Activated naive CD8-positive, alpha-beta T cell treated with anti-CD3 and anti-CD28 coated beads, Interleukin-2, amount 50 U/mL, for 24 hours (primary cell): ENCODE data around the gene HNRNPU.
"Not testable (repeated sequence)": the region's sequence is repeated elsewhere in the genome, so short reads cannot be mapped to it uniquely, and the experiment has no call there.

Experiments used
- ATAC-seq: fragments of 150-1000 bp; cut with Tn5 transposase; one replicate; pipeline ENCODE4 v1.10.0; 2021
- DNase-seq: peaks from one replicate; pipeline ENCODE4 v3.0.0; 2021
- H3K27ac Mint-ChIP-seq: one replicate; pipeline ENCODE4 v1.8.0; 2021; ENCODE audit warnings: mild to moderate bottlenecking, mixed read lengths
- H3K27me3 Mint-ChIP-seq: one replicate; pipeline ENCODE4 v1.8.0; 2021; ENCODE audit warnings: mixed read lengths
- H3K36me3 Mint-ChIP-seq: one replicate; pipeline ENCODE4 v1.8.0; 2021; ENCODE audit warnings: low read depth, mixed read lengths
- H3K4me1 Mint-ChIP-seq: one replicate; pipeline ENCODE4 v1.8.0; 2021; ENCODE audit warnings: mixed read lengths
- H3K4me3 Mint-ChIP-seq: one replicate; pipeline ENCODE4 v1.8.0; 2021; ENCODE audit warnings: mild to moderate bottlenecking, moderate library complexity, mixed read lengths
- H3K9me3 Mint-ChIP-seq: one replicate; pipeline ENCODE4 v1.8.0; 2021; ENCODE audit warnings: mixed read lengths

The HNRNPU gene

GRCh38 chr1:244837597-244838258 is 26.6 kb downstream of the HNRNPU start:
- DNase-seq, result no peak
- H3K27ac Mint-ChIP-seq, result peak overlapping the region; percentile 99
- H3K4me3 Mint-ChIP-seq, result peak overlapping the region; percentile 92
- H3K9me3 Mint-ChIP-seq, result no peaks in the 10 kb centered on the region
- no peak for ATAC-seq
- peaks cover 70% of the 10 kb centered on the region for H3K4me1 Mint-ChIP-seq
- H3K36me3 Mint-ChIP-seq, result peaks cover 62% of the 10 kb centered on the region
- H3K27me3 Mint-ChIP-seq, result no peaks in the 10 kb centered on the region

DNA sequence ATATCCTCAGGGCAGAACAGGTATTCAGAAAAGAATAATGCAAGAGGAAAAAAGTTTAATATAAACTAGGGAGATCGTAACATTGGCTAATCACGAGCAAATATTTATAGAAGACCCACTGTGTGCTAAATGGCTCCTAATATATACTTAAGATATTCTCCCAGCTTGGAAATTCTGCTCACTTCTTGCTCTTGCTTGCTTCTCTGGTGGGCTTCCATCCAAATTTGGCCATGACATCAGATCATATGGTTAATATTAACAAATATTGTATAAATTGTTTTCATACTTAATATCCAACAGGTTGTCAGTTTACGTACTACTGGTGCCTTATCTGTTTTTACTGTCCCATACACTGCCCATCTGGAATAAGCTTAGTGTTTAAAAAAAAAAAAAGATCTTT is 27.8 kb downstream of the HNRNPU start:
- H3K27me3 Mint-ChIP-seq, result no peaks in the 10 kb centered on the region
- ATAC-seq, result no peak
- peaks cover 53% of the 10 kb centered on the region for H3K36me3 Mint-ChIP-seq
- no peaks in the 10 kb centered on the region for H3K9me3 Mint-ChIP-seq
- H3K4me1 Mint-ChIP-seq, result peaks cover 64% of the 10 kb centered on the region
- no peak for DNase-seq
- peak overlapping the region; percentile 92 for H3K4me3 Mint-ChIP-seq
- peak overlapping the region; percentile 99 for H3K27ac Mint-ChIP-seq

DNA sequence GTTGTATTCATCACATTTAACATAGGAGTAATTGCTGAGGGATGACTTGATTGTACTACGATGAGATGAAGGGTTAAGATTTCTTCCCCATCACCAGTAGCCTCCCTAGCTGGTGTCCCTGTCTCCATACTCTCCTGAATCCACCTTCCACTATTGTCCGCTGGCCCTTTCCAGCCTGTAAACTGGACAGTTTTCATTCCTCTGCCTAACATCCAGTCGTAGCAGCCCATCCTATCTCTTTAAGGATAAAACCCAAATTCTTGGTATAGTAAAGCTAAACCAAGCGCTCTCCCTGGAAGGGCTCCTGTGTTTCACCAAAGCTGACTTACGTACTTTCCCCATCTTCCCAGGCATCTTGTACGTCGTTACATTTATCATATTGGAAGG is 28.2 kb downstream of the HNRNPU start:
- Mint-ChIP-seq H3K27ac (peak overlapping the region; percentile 99), H3K4me1 (peaks cover 60% of the 10 kb centered on the region), H3K36me3 (peaks cover 48% of the 10 kb centered on the region), H3K27me3 (no peaks in the 10 kb centered on the region), H3K4me3 (peak overlapping the region; percentile 92), H3K9me3 (no peaks in the 10 kb centered on the region)
- DNase-seq, result no peak
- ATAC-seq, result no peak

DNA sequence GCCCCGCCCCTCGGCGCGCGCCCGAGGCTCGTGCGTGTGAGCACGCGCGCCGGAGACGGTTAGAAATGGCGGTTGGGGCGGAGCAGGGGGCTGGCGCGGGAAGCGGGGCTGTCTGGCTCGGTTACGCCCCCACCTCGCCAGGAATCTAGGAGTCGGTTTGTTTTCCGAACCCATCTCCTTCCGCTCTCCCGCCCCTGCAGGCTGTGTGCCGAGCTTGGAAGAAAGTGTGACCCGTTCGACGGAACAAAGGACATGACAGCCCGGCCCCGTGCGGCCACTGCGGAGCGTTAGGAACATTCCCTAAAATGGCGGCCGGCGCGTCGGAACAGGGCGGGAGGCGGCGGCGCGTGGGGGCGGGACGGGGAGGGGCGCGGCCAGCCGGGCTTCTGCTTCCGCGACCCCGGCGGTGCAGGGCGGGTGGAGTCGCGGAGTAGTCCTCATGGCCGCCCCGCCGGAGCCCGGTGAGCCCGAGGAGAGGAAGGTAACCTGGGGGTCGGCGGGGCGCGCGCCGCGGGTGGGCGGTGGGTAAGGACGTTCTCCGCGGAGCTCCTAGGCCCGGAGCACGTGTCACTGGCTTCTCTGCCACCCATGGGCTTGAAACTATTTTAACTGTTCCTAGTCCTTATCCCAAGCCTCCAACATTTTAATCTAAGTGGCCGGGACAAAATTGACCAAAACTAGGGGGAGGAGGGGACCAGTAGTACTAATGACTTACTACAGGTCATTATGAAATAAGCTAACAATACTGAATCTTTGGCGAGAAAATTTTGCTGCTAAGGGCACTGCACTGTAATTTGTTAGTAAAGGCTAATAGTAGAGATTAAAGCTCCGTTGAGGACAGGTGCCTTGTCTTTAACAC is 28.8 kb downstream of the HNRNPU start, which contains the start of gene COX20:
COX20 (plus strand) TSS at position 383 of the 859 bp plus-strand sequence; CDS start at position 440, 57 bp downstream.
- no peaks in the 10 kb centered on the region for H3K27me3 Mint-ChIP-seq
- DNase-seq (peak; percentile 90), ATAC-seq (peak; percentile 61)
- H3K4me1 Mint-ChIP-seq, result peaks cover 57% of the 10 kb centered on the region
- H3K9me3 Mint-ChIP-seq, result no peaks in the 10 kb centered on the region
- peaks cover 42% of the 10 kb centered on the region for H3K36me3 Mint-ChIP-seq
- peak within 1 kb of the TSS; percentile 99 for H3K27ac Mint-ChIP-seq
- peak within 1 kb of the TSS; percentile 92 for H3K4me3 Mint-ChIP-seq

DNA sequence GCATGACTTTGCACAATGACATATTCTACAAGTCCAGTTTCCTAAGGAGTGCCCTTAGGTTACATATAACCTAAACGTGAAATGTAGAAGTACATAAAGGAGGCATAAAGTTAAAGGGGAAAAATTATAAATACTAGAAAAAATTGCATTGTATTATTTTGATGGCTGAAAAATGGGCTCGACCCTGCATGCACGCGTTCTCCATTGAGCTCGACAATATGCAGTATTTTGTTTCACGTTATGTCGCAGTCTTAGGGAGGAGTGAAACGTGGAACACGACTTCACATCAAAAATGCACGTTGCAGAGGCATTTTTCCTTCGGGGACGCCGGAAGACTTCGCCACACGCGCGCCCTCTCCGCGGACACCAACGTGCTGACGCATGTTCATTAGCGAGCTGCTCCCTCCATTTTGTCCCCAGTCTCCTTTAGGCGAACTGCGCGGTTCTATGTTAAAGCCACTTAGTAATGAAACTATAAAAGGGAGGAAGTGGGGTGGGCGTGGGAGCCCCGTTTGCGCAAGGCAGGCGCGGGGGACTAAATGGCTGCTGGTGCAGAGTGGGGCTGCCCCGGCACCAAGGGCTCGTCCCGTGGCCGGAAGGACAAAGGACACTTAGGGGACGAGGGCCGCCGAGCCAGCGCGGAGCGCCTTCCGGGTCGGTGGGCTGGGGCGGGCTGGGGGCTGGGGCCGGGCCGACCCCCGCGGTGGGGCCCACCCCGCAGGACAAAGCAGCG is 29.6 kb downstream of the HNRNPU start:
- peak overlapping the region; percentile 92 for H3K4me3 Mint-ChIP-seq
- DNase-seq, result peak; percentile 91
- peaks cover 35% of the 10 kb centered on the region for H3K36me3 Mint-ChIP-seq
- peak; percentile 81 for ATAC-seq
- H3K27me3 Mint-ChIP-seq, result no peaks in the 10 kb centered on the region
- H3K27ac Mint-ChIP-seq, result peak overlapping the region; percentile 99
- H3K4me1 Mint-ChIP-seq, result peaks cover 49% of the 10 kb centered on the region
- no peaks in the 10 kb centered on the region for H3K9me3 Mint-ChIP-seq

DNA sequence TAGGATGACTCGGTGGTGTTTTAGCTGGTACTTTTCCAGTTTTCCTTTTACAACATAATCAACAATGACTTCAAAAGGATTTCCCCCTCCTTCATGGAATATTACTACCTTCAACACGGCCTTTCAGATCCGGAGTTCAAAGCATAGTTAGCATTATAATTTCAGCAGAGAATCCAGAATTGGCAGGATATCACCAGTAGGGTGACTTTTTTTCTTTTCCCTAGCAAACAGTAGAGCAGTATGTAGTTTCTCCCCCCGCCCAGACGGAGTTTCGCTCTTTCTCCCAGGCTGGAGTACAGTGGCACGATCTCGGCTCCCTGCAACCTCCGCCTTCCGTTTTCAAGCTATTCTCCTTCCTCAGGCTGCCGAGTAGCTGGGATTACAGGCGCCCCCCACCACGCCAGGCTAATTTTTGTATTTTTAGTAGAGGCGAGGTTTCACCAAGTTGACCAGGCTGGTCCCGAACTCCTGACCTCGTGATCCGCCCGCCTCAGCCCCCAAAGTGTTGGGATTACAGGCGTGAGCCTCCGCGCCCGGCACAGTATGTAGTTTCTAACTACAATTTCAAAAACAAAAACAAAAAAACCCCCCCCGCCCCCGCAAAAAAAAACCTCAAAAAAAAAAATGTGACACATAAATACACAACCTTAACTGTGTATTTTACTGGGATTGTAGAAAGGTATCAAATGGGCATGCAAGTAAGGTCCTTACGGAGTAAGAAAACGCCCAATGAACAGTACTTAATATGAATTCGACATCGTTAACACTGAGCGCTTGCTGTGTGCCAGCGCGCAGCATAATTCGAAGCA is 30.4 kb downstream of the HNRNPU start:
- DNase-seq, result peak; percentile 59
- Mint-ChIP-seq H3K4me1 (peaks cover 41% of the 10 kb centered on the region), H3K27ac (peak overlapping the region; percentile 99), H3K36me3 (peaks cover 28% of the 10 kb centered on the region), H3K9me3 (no peaks in the 10 kb centered on the region), H3K27me3 (no peaks in the 10 kb centered on the region), H3K4me3 (peak overlapping the region; percentile 92)
- ATAC-seq, result no peak

GRCh38 chr1:244833260-244833659 is 31.1 kb downstream of the HNRNPU start:
- not testable (repeated sequence) for H3K27me3 Mint-ChIP-seq, ATAC-seq, H3K9me3 Mint-ChIP-seq, DNase-seq
- peaks cover 34% of the 10 kb centered on the region for H3K4me1 Mint-ChIP-seq
- peaks cover 22% of the 10 kb centered on the region for H3K36me3 Mint-ChIP-seq
- H3K4me3 Mint-ChIP-seq, result peak overlapping the region; percentile 92
- peak overlapping the region; percentile 99 for H3K27ac Mint-ChIP-seq

DNA sequence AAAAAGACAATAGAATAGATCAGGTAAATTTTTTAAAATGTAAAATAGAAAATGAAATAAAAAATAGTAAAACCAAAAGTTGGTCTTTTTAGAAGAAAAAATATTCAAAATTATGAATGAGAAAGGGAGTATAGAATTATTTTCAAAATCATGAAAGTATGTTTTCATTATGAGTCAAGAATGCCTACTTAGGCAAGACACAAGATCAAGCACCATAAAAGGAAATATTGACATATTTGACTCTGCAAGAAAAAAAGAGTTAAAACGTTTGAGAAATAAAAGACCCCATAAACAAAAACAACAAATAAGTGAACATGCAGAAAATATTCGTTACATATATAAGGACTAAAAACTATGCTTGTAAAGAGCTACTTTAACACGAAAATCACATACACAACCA is 33.7 kb downstream of the HNRNPU start:
- DNase-seq (no peak), ATAC-seq (no peak)
- H3K4me1 Mint-ChIP-seq, result peaks cover 15% of the 10 kb centered on the region
- no peak overlapping the region for H3K27ac Mint-ChIP-seq
- H3K9me3 Mint-ChIP-seq, result no peaks in the 10 kb centered on the region
- H3K36me3 Mint-ChIP-seq, result no peaks in the 10 kb centered on the region
- H3K27me3 Mint-ChIP-seq, result no peaks in the 10 kb centered on the region
- H3K4me3 Mint-ChIP-seq, result no peak overlapping the region

- no peak overlapping the region for H3K27ac Mint-ChIP-seq
- H3K9me3 Mint-ChIP-seq, result no peaks in the 10 kb centered on the region
- peaks cover 4% of the 10 kb centered on the region for H3K4me1 Mint-ChIP-seq
- H3K4me3 Mint-ChIP-seq, result no peak overlapping the region
- no peaks in the 10 kb centered on the region for H3K27me3 Mint-ChIP-seq
- DNase-seq (no peak), ATAC-seq (no peak)
- H3K36me3 Mint-ChIP-seq, result no peaks in the 10 kb centered on the region
These were observed 37.6 kb downstream of the HNRNPU start for GRCh38 chr1:244826712-244827111.

GRCh38 chr1:244822878-244823277 is 41.5 kb downstream of the HNRNPU start:
- ATAC-seq, result no peak
- H3K4me3 Mint-ChIP-seq, result no peak overlapping the region

GRCh38 chr1:244821134-244821533 is 43.2 kb downstream of the HNRNPU start:
- H3K27me3 Mint-ChIP-seq, result peaks cover 2% of the 10 kb centered on the region
- H3K4me1 Mint-ChIP-seq, result no peaks in the 10 kb centered on the region

More at GRCh38 chr1:244822878-244823277, 41.5 kb downstream of the HNRNPU start:
- H3K36me3 Mint-ChIP-seq, result no peaks in the 10 kb centered on the region
- no peaks in the 10 kb centered on the region for H3K27me3 Mint-ChIP-seq
- no peaks in the 10 kb centered on the region for H3K9me3 Mint-ChIP-seq
- no peaks in the 10 kb centered on the region for H3K4me1 Mint-ChIP-seq
- no peak overlapping the region for H3K27ac Mint-ChIP-seq
- DNase-seq, result no peak

DNA sequence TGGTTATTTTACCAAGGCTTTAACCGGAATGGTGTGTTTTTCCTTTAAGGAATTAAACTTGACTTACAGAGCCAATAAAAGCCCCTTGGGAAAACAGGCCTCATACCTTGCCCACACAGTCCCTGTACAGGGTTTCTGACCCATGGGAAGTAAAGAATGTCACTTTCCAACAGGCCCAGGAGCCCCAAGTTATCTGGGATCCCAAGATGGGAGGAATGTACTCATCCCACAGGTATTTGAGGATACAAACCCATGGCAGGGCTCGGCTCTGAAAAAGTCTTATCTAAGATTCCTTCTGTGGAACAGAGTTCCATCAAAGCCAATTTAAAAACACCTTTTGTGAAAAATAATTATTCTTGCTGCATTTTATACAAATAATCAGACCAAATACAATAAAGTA is 44.2 kb downstream of the HNRNPU start:
- H3K27ac Mint-ChIP-seq, result no peak overlapping the region
- DNase-seq, result no peak
- no peaks in the 10 kb centered on the region for H3K36me3 Mint-ChIP-seq
- peaks cover 6% of the 10 kb centered on the region for H3K4me1 Mint-ChIP-seq
- peaks cover 5% of the 10 kb centered on the region for H3K27me3 Mint-ChIP-seq
- H3K4me3 Mint-ChIP-seq, result no peak overlapping the region
- ATAC-seq, result no peak
- H3K9me3 Mint-ChIP-seq, result no peaks in the 10 kb centered on the region

More at GRCh38 chr1:244821134-244821533, 43.2 kb downstream of the HNRNPU start:
- Mint-ChIP-seq H3K27ac (no peak overlapping the region), H3K9me3 (no peaks in the 10 kb centered on the region), H3K4me3 (no peak overlapping the region), H3K36me3 (no peaks in the 10 kb centered on the region)
- DNase-seq, result no peak
- no peak for ATAC-seq

DNA sequence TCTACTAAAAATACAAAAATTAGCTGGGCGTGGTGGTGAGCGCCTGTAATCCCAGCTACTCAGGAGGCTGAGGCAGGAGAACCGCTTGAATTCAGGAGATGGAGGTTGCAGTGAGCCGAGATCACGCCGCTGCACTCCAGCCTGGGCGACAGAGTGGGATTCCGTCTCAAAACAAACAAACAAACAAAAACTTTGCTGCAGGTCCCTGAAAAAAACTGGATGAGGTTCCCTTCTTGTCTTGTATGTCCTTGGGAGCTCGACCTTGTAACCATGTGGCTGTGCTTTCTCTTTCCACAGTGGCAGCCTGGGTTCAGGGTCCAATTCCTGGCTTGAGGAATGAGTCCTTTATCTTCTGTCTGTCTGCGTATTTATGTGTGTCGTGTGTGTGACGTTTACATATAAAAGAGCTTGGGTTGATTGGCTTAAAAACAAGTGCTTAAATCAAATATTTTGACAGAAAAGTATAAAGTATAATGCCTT is 46.9 kb downstream of the HNRNPU start:
- Mint-ChIP-seq H3K27ac (no peak overlapping the region), H3K36me3 (no peaks in the 10 kb centered on the region), H3K27me3 (peaks cover 7% of the 10 kb centered on the region), H3K4me1 (peaks cover 18% of the 10 kb centered on the region), H3K4me3 (no peak overlapping the region), H3K9me3 (no peaks in the 10 kb centered on the region)
- no peak for DNase-seq
- no peak for ATAC-seq
